T-cell (primary cell): Measurements from ENCODE around the gene GLRX. TPM values are rescaled to one million over a fixed set of nuclear protein-coding genes. Genes with fewer than 3 reads are reported as not detected.

ENCODE experiments used
- ATAC-seq, 4 experiments: fragments of 200-7000 bp in 3 of 4; fragments of 150-1000 bp in 1 of 4; cut with Tn5 transposase; replicated peaks in 1 of 4; 1 replicate in 3 of 4; 2 replicates in 1 of 4; pipeline ENCODE4 v1.10.0; 2021; ENCODE audit warnings: moderate library complexity in 3 of 4, mild to moderate bottlenecking in 2 of 4, moderate number of reproducible peaks in 1 of 4
- CTCF ChIA-PET, 2 donors: fragments of 300-600 bp; sonication (Branson Sonifier 250); formaldehyde crosslinking; loops; one replicate each; lab custom pipeline; 2022; ENCODE audit warnings: antibody characterized with exemption in 2 of 2; lab: Charles Lee
- POLR2A ChIA-PET, 2 donors: fragments of 300-600 bp; sonication (Branson Sonifier 250); formaldehyde crosslinking; loops; one replicate each; lab custom pipeline; 2022; ENCODE audit warnings: antibody characterized with exemption in 2 of 2; lab: Charles Lee
- DNase-seq, 35 experiments: peaks; one replicate each; pipeline versions ENCODE4 v3.0.0 to v3.0.0-alpha.2; 2013 to 2023
- H3K27ac ChIP-seq: one replicate; pipeline ENCODE4 v1.5.1; 2013; ENCODE audit warnings: low read length
- H3K27me3 ChIP-seq, 2 experiments: replicated peaks in 1 of 2; 1 replicate in 1 of 2; 2 replicates in 1 of 2; pipeline versions ENCODE4 v1.6.1 to v1.7.0; 2013; ENCODE audit warnings: low read length in 1 of 2, mixed read lengths in 1 of 2; ENCODE audit not compliant: control insufficient read depth in 2 of 2, insufficient read depth in 2 of 2; ENCODE audit errors: extremely low read depth in 1 of 2
- H3K36me3 ChIP-seq, 2 donors: 1 replicate in 1 of 2; 2 replicates in 1 of 2; pipeline versions ENCODE4 v1.6.1 to v1.7.0; 2013; ENCODE audit warnings: low read length in 1 of 2; ENCODE audit not compliant: control insufficient read depth in 2 of 2, insufficient read depth in 1 of 2; ENCODE audit errors: extremely low read depth in 1 of 2
- H3K4me1 ChIP-seq, 2 experiments: 1 replicate in 1 of 2; 2 replicates in 1 of 2; pipeline versions ENCODE4 v1.6.1 to v1.7.0; 2013; ENCODE audit warnings: low read length in 2 of 2, mixed read lengths in 1 of 2; ENCODE audit not compliant: insufficient read depth in 2 of 2, control insufficient read depth in 1 of 2; ENCODE audit errors: extremely low read depth in 1 of 2
- H3K4me3 ChIP-seq, 2 donors: 1 replicate in 1 of 2; 2 replicates in 1 of 2; pipeline versions ENCODE4 v1.5.1 to v1.7.0; 2013; ENCODE audit warnings: mild to moderate bottlenecking in 2 of 2, low read length in 1 of 2, moderate library complexity in 1 of 2; ENCODE audit not compliant: control insufficient read depth in 1 of 2; ENCODE audit errors: extremely low read depth in 1 of 2
- H3K9me3 ChIP-seq: 2 replicates; pipeline ENCODE4 v1.7.0; 2013
- H3K27ac Mint-ChIP-seq, 2 donors: one replicate each; pipeline ENCODE4 v1.8.0; 2020 to 2021; ENCODE audit warnings: mild to moderate bottlenecking in 2 of 2, mixed read lengths in 2 of 2
- H3K27me3 Mint-ChIP-seq, 2 donors: one replicate each; pipeline ENCODE4 v1.8.0; 2021 to 2022; ENCODE audit warnings: mixed read lengths in 2 of 2
- H3K36me3 Mint-ChIP-seq: one replicate; pipeline ENCODE4 v1.8.0; 2021; ENCODE audit warnings: mixed read lengths
- H3K4me1 Mint-ChIP-seq, 3 donors: one replicate each; pipeline ENCODE4 v1.8.0; 2020 to 2022; ENCODE audit warnings: mixed read lengths in 3 of 3, mild to moderate bottlenecking in 1 of 3
- H3K4me3 Mint-ChIP-seq, 3 donors: one replicate each; pipeline ENCODE4 v1.8.0; 2020 to 2022; ENCODE audit warnings: mild to moderate bottlenecking in 3 of 3, mixed read lengths in 3 of 3, moderate library complexity in 3 of 3
- H3K9me3 Mint-ChIP-seq, 3 donors: one replicate each; pipeline ENCODE4 v1.8.0; 2020 to 2022; ENCODE audit warnings: mixed read lengths in 3 of 3
- WGBS: methylation state at CpG from one replicate; pipeline ENCODE4 v1.1.5; 2013; ENCODE audit warnings: missing lambda C conversion rate; ENCODE audit not compliant: insufficient coverage; 5-methylcytosine and 5-hydroxymethylcytosine counted together
- total RNA-seq, 35 experiments: library from RNA in 6 of 35; stranded (reverse) in 6 of 35; fragments of 120-200 nt in 1 of 35; gene quantifications; one replicate each; pipeline versions ENCODE4 v1.2.1 to v1.2.4 and lab custom pipeline; 2013 to 2026

GLRX gene
- total RNA-seq, 5 donors from 2014 or later (not counting 1 experiment from before 2014, with no cell fraction given), result 27.6 to 73.3 (median 56.8) TPM

- H3K27ac ChIP-seq, result peak overlapping the region; percentile 52
- DNase-seq, result peak in 31 of 35 experiments; percentile 22 to 71 (median 38)
- Mint-ChIP-seq H3K36me3 (no peaks in the 10 kb centered on the region), H3K9me3 (no peaks in the 10 kb centered on the region), H3K27ac (peak overlapping the region; percentile 89 to 94), H3K27me3 (peaks cover 0 to 2% of the 10 kb centered on the region in 2 donors), H3K4me1 (peaks cover 22 to 29% (median 27%) of the 10 kb centered on the region in 3 donors), H3K4me3 (peak overlapping the region in 1 of 3 donors; percentile 50)
- H3K4me3 ChIP-seq, result no peak overlapping the region
- H3K9me3 ChIP-seq, result no peaks in the 10 kb centered on the region
- no peaks in the 10 kb centered on the region for H3K36me3 ChIP-seq
- H3K27me3 ChIP-seq, result no peaks in the 10 kb centered on the region
- ATAC-seq, result peak; percentile 78 to 83 (median 82)
- H3K4me1 ChIP-seq, result peaks cover 7 to 17% of the 10 kb centered on the region in 2 experiments
- CTCF ChIA-PET, result interaction anchor here (0.5 to 8.9 kb wide), 14 partner anchors 20 to 182 kb away, joined by 3 to 89 read pairs (median 5); partner anchors contain the start of gene GLRX (in 1 of the 2)
- 15% methylated on average over 5 of the region's 11 CpGs for WGBS
- POLR2A ChIA-PET, result interaction anchor here in 1 of 2 donors (0.6 kb wide), 1 partner anchor 62 kb away, joined by 3 read pairs; no protein-coding TSS in a partner anchor
Measured at GRCh38 chr5:95842854-95843544, 20.5 kb upstream of the GLRX start.

- Mint-ChIP-seq H3K27me3 (no peaks in the 10 kb centered on the region), H3K9me3 (no peaks in the 10 kb centered on the region), H3K4me1 (peaks cover 27 to 37% (median 35%) of the 10 kb centered on the region in 3 donors), H3K36me3 (no peaks in the 10 kb centered on the region), H3K4me3 (no peak overlapping the region), H3K27ac (peak overlapping the region; percentile 89 to 94)
- no peaks in the 10 kb centered on the region for H3K9me3 ChIP-seq
- DNase-seq (no peak), ATAC-seq (no peak)
- H3K27ac ChIP-seq, result no peak overlapping the region
- peaks cover 7 to 17% of the 10 kb centered on the region in 2 experiments for H3K4me1 ChIP-seq
- H3K36me3 ChIP-seq, result no peaks in the 10 kb centered on the region
- H3K4me3 ChIP-seq, result no peak overlapping the region
- ChIA-PET CTCF (interaction anchor here (1.3 to 3.5 kb wide), 4 partner anchors 28 to 61 kb away, joined by 4 to 43 read pairs (median 4); no protein-coding TSS in a partner anchor), POLR2A (no interaction called here)
- WGBS, result 100% methylated on average over 3 of the region's 8 CpGs
- H3K27me3 ChIP-seq, result no peaks in the 10 kb centered on the region
Measured at GRCh38 chr5:95841914-95842812, 19.6 kb upstream of the GLRX start.

GRCh38 chr5:95840956-95841705 lies 18.6 kb upstream of the GLRX start:
- Mint-ChIP-seq H3K36me3 (no peaks in the 10 kb centered on the region), H3K27ac (peak overlapping the region; percentile 43 to 61), H3K4me3 (no peak overlapping the region), H3K27me3 (no peaks in the 10 kb centered on the region), H3K9me3 (no peaks in the 10 kb centered on the region), H3K4me1 (peaks cover 36 to 41% (median 39%) of the 10 kb centered on the region in 3 donors)
- ChIA-PET POLR2A (no interaction called here), CTCF (interaction anchor here (0.5 to 2.0 kb wide), 6 partner anchors 18 to 1028 kb away, joined by 3 to 5 read pairs (median 4); partner anchors contain the start of gene GLRX (in 1 of the 2))
- ATAC-seq, result no peak
- 60% methylated on average over 1 of the region's 1 CpG for WGBS
- no peak for DNase-seq
- Histone ChIP-seq H3K9me3 (no peaks in the 10 kb centered on the region), H3K27ac (no peak overlapping the region), H3K4me1 (peaks cover 12 to 20% of the 10 kb centered on the region in 2 experiments), H3K4me3 (no peak overlapping the region), H3K27me3 (no peaks in the 10 kb centered on the region), H3K36me3 (no peaks in the 10 kb centered on the region)

GRCh38 chr5:95839658-95840057 lies 17.1 kb upstream of the GLRX start:
- Mint-ChIP-seq H3K27ac (peak overlapping the region; percentile 30 to 61), H3K27me3 (no peaks in the 10 kb centered on the region), H3K36me3 (no peaks in the 10 kb centered on the region), H3K4me3 (no peak overlapping the region), H3K9me3 (no peaks in the 10 kb centered on the region), H3K4me1 (peaks cover 44 to 49% (median 45%) of the 10 kb centered on the region in 3 donors)
- Histone ChIP-seq H3K4me1 (peaks cover 18 to 29% of the 10 kb centered on the region in 2 experiments), H3K36me3 (no peaks in the 10 kb centered on the region), H3K27me3 (no peaks in the 10 kb centered on the region), H3K9me3 (no peaks in the 10 kb centered on the region), H3K27ac (no peak overlapping the region), H3K4me3 (no peak overlapping the region)
- DNase-seq (no peak), ATAC-seq (no peak)
- WGBS, result 80% methylated on average over 2 of the region's 2 CpGs
- CTCF ChIA-PET, result interaction anchor here (0.9 to 1.7 kb wide), 4 partner anchors 10 to 58 kb away, joined by 3 to 5 read pairs (median 4); partner anchors contain the start of gene GLRX (in 1 of the 2)
- POLR2A ChIA-PET, result no interaction called here

GRCh38 chr5:95838556-95838955 lies 16.0 kb upstream of the GLRX start:
- WGBS, result no CpG with 5 or more reads among the region's 1 CpG
- no peaks in the 10 kb centered on the region for H3K9me3 ChIP-seq
- no peak overlapping the region for H3K27ac ChIP-seq
- ATAC-seq (no peak), DNase-seq (no peak)
- Mint-ChIP-seq H3K27ac (peak overlapping the region; percentile 27 to 55), H3K9me3 (no peaks in the 10 kb centered on the region), H3K4me3 (no peak overlapping the region), H3K4me1 (peaks cover 52 to 59% (median 54%) of the 10 kb centered on the region in 3 donors), H3K36me3 (no peaks in the 10 kb centered on the region), H3K27me3 (no peaks in the 10 kb centered on the region)
- CTCF ChIA-PET, result interaction anchor here (0.6 to 3.6 kb wide), 5 partner anchors 14 to 98 kb away, joined by 4 to 17 read pairs (median 4); no protein-coding TSS in a partner anchor
- POLR2A ChIA-PET, result interaction anchor here in 1 of 2 donors (0.7 kb wide), 1 partner anchor 488 kb away, joined by 3 read pairs; no protein-coding TSS in a partner anchor
- no peak overlapping the region for H3K4me3 ChIP-seq
- peaks cover 22 to 29% of the 10 kb centered on the region in 2 experiments for H3K4me1 ChIP-seq
- no peaks in the 10 kb centered on the region for H3K27me3 ChIP-seq
- no peaks in the 10 kb centered on the region for H3K36me3 ChIP-seq
